CMK (cell line): ENCODE data around the gene PDE8A.
"Not testable (repeated sequence)": the region's sequence is repeated elsewhere in the genome, so short reads cannot be mapped to it uniquely, and the experiment has no call there.

ENCODE experiments used
- DNase-seq: peaks from one replicate; pipeline ENCODE4 v3.0.0-alpha.2; 2010; ENCODE audit warnings: low read depth

The PDE8A gene

GRCh38 chr15:85011160-85011571 lies 29.5 kb downstream of the PDE8A start:
- no peak for DNase-seq

- DNase-seq, result not testable (repeated sequence)
Observed at GRCh38 chr15:85011724-85012123, 30.1 kb downstream of the PDE8A start.

- DNase-seq, result no peak
Observed at GRCh38 chr15:85013785-85014184, 32.1 kb downstream of the PDE8A start.

- no peak for DNase-seq
Observed at GRCh38 chr15:85014932-85015331, 33.3 kb downstream of the PDE8A start.

- no peak for DNase-seq
Observed at GRCh38 chr15:85016275-85016674, 34.6 kb downstream of the PDE8A start.

GRCh38 chr15:85019815-85020590 lies 38.3 kb downstream of the PDE8A start:
- no peak for DNase-seq

GRCh38 chr15:85021409-85021808 lies 39.8 kb downstream of the PDE8A start:
- no peak for DNase-seq

- DNase-seq, result no peak
Observed at GRCh38 chr15:85022860-85023403, 41.3 kb downstream of the PDE8A start.

GRCh38 chr15:85024003-85024402 lies 42.3 kb downstream of the PDE8A start:
- no peak for DNase-seq

GRCh38 chr15:85024509-85025336 lies 43.1 kb downstream of the PDE8A start:
- DNase-seq, result no peak

- DNase-seq, result no peak
Observed at GRCh38 chr15:85025516-85026251, 44.0 kb downstream of the PDE8A start.

GRCh38 chr15:85026304-85027032 lies 44.8 kb downstream of the PDE8A start:
- DNase-seq, result no peak

- DNase-seq, result no peak
Observed at GRCh38 chr15:85027033-85027380, 45.4 kb downstream of the PDE8A start.

GRCh38 chr15:85027421-85027820 lies 45.8 kb downstream of the PDE8A start:
- DNase-seq, result no peak

GRCh38 chr15:85028416-85028815 lies 46.8 kb downstream of the PDE8A start:
- no peak for DNase-seq

GRCh38 chr15:85029221-85029620 lies 47.6 kb downstream of the PDE8A start:
- DNase-seq, result no peak

GRCh38 chr15:85030301-85030929 lies 48.8 kb downstream of the PDE8A start:
- DNase-seq, result no peak

- DNase-seq, result no peak
Observed at GRCh38 chr15:85031086-85031943, 49.7 kb downstream of the PDE8A start.

- no peak for DNase-seq
Observed at GRCh38 chr15:85031944-85032558, 50.4 kb downstream of the PDE8A start.

- DNase-seq, result no peak
Observed at GRCh38 chr15:85033148-85033547, 51.5 kb downstream of the PDE8A start.
